Measurements from ENCODE around the gene MEAK7. TPM values are rescaled to one million over a fixed set of nuclear protein-coding genes. Genes with fewer than 3 reads are reported as not detected.

The MEAK7 gene, protein sequence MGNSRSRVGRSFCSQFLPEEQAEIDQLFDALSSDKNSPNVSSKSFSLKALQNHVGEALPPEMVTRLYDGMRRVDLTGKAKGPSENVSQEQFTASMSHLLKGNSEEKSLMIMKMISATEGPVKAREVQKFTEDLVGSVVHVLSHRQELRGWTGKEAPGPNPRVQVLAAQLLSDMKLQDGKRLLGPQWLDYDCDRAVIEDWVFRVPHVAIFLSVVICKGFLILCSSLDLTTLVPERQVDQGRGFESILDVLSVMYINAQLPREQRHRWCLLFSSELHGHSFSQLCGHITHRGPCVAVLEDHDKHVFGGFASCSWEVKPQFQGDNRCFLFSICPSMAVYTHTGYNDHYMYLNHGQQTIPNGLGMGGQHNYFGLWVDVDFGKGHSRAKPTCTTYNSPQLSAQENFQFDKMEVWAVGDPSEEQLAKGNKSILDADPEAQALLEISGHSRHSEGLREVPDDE
- total RNA-seq (30.6 TPM), polyA plus RNA-seq (ENCODE audit: insufficient read depth, low read depth, low replicate concordance) (6.3 TPM)
- long read RNA-seq, donor 1, partial matches to known transcripts: 0 of 1 reads
- long read RNA-seq, donor 1, other reads (novel, unspliced or antisense): 0 of 1 reads
- long read RNA-seq, donor 2, full-length matches to known transcripts: 2 of 2 reads
- long read RNA-seq, donor 2, partial matches to known transcripts: 0 of 2 reads
- long read RNA-seq, donor 2, other reads (novel, unspliced or antisense): 0 of 2 reads
- long read RNA-seq, donor 3, full-length matches to known transcripts: 4 of 4 reads
- long read RNA-seq, donor 3, partial matches to known transcripts: 0 of 4 reads
- long read RNA-seq, donor 3, other reads (novel, unspliced or antisense): 0 of 4 reads
- long read RNA-seq, donor 4, partial matches to known transcripts: 0 of 1 reads
- long read RNA-seq, donor 4, other reads (novel, unspliced or antisense): 0 of 1 reads
- long read RNA-seq, donor 5: 0 reads
- long read RNA-seq, donor 6, full-length matches to known transcripts: 2 of 2 reads
- long read RNA-seq, donor 6, partial matches to known transcripts: 0 of 2 reads
- long read RNA-seq, donor 6, other reads (novel, unspliced or antisense): 0 of 2 reads
- long read RNA-seq, donor 7, full-length matches to known transcripts: 2 of 10 reads
- long read RNA-seq, donor 7, partial matches to known transcripts: 2 of 10 reads
- long read RNA-seq, donor 7, other reads (novel, unspliced or antisense): 6 of 10 reads
- long read RNA-seq, donor 8, full-length matches to known transcripts: 1 of 1 reads
- long read RNA-seq, donor 8, partial matches to known transcripts: 0 of 1 reads
- long read RNA-seq, donor 8, other reads (novel, unspliced or antisense): 0 of 1 reads
- long read RNA-seq, donor 9: 0 reads
- long read RNA-seq, donor 10, full-length matches to known transcripts: 2 of 2 reads
- long read RNA-seq, donor 10, partial matches to known transcripts: 0 of 2 reads
- long read RNA-seq, donor 10, other reads (novel, unspliced or antisense): 0 of 2 reads

DNA sequence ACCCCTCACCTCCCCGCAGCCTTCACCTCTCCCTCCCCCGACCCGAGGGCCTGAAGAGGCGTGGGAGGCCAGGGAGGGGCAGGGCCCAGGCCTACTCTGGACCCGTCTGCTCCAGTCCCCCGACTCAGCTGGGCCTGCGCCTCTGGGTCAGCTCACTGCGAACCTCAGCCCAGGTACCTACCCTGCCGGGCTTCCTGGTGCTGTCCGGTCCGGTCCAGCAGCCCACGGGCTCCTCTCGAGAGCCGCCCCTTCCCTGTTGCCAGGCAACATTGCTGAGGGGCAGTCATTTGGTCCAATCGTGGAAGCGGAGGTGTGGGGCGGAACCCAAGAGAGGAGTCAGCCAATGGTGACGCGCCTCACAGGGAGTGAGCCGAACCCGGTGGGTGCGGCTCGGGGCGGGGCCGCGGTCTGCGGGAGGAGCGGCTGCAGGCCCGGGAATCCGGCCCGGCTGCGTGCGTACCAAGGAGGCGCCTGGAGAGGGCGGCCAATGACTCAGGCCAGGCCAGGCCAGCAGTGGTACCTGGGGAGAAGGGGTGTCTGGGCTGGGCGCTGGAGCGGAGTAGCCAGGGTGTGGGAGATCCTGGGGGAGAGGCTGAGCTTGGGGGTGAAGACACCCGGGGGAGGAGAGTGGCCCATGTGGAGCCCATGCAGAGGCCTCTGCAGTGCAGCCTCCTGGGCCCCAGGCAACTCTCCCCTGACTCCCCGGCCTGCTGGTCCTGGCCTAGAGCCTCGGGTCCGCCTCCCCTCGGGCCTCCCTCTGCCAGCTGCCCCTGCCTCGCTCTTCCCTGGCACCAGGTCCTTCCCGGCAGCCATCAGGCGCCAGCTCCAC is at the start of gene MEAK7:
Gene MEAK7, minus strand, starts transcription at position 240 of the 829 bp plus-strand sequence. CDS start 6,573 bp downstream, outside the sequence.
- peak within 1 kb of the TSS; percentile 39 to 81 for H3K27ac ChIP-seq (ENCODE audit: low read depth in 2 of 2, low read length in 2 of 2)
- H3K36me3 ChIP-seq (ENCODE audit: control insufficient read depth in 2 of 3, insufficient read depth in 3 of 3, low read length in 3 of 3): no peaks in the 10 kb centered on the region
- peak; percentile 98 to 99 (median 99) for DNase-seq
- intact Hi-C loops (cut with DNase I): no loop called here
- H3K27me3 ChIP-seq (ENCODE audit: control insufficient read depth, insufficient read depth, low read length): no peaks in the 10 kb centered on the region
- H3K9ac ChIP-seq (ENCODE audit: low read length in 3 of 3): peak within 1 kb of the TSS; percentile 37 to 74 (median 74)
- TF ChIP-seq, protein P1, sequence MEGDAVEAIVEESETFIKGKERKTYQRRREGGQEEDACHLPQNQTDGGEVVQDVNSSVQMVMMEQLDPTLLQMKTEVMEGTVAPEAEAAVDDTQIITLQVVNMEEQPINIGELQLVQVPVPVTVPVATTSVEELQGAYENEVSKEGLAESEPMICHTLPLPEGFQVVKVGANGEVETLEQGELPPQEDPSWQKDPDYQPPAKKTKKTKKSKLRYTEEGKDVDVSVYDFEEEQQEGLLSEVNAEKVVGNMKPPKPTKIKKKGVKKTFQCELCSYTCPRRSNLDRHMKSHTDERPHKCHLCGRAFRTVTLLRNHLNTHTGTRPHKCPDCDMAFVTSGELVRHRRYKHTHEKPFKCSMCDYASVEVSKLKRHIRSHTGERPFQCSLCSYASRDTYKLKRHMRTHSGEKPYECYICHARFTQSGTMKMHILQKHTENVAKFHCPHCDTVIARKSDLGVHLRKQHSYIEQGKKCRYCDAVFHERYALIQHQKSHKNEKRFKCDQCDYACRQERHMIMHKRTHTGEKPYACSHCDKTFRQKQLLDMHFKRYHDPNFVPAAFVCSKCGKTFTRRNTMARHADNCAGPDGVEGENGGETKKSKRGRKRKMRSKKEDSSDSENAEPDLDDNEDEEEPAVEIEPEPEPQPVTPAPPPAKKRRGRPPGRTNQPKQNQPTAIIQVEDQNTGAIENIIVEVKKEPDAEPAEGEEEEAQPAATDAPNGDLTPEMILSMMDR (IDR thresholded peaks at IDR 0.05; ENCODE audit: borderline replicate concordance, extremely low read depth, insufficient read depth): peak; percentile 7
- peak within 1 kb of the TSS; percentile 58 to 80 (median 77) for H3K4me3 ChIP-seq (ENCODE audit: low read length in 3 of 3)
- H3K9me3 ChIP-seq (ENCODE audit: control insufficient read depth in 2 of 3, insufficient read depth in 1 of 3, low read length in 3 of 3): no peaks in the 10 kb centered on the region
- peaks cover 0 to 13% (median 4%) of the 10 kb centered on the region in 3 donors for H3K4me1 ChIP-seq (ENCODE audit: control insufficient read depth in 2 of 3, insufficient read depth in 2 of 3, low read depth in 1 of 3, low read length in 3 of 3)
- FAIRE-seq: peak; percentile 90

DNA sequence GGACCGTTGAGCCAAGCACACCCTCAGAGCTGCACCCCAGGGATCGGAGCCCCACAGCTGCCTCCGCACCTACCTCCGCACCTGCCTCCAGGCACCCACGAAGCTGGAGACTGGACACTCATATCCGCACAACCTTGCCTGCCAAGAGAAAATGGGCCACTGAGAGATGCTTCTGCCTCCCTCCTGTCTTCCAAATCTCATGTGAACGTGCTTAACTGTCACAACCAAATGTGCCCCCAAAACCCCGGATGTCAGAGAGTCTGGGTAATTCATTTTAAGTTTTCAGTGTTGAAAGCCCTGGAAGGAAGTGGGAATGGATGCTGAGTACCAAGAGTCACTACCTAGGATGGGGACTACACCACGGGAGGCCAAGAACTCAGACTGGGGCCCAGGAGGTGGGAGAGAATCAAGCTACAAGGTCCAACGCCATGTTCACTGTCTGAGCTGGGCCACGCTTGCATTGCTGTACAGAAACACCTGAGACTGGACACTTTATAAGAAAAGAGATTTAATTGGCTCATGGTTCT is 49.5 kb upstream of the MEAK7 start:
- TF ChIP-seq, protein P1 (IDR thresholded peaks at IDR 0.05; ENCODE audit: borderline replicate concordance, extremely low read depth, insufficient read depth): no peak
- no peak overlapping the region for H3K4me3 ChIP-seq (ENCODE audit: low read length in 3 of 3)

More for the DNA sequence above, 49.5 kb upstream of the MEAK7 start:
- FAIRE-seq: no peak
- Histone ChIP-seq H3K36me3 (ENCODE audit: control insufficient read depth in 2 of 3, insufficient read depth in 3 of 3, low read length in 3 of 3) (no peaks in the 10 kb centered on the region), H3K9me3 (ENCODE audit: control insufficient read depth in 2 of 3, insufficient read depth in 1 of 3, low read length in 3 of 3) (no peaks in the 10 kb centered on the region), H3K4me1 (ENCODE audit: control insufficient read depth in 2 of 3, insufficient read depth in 2 of 3, low read depth in 1 of 3, low read length in 3 of 3) (no peaks in the 10 kb centered on the region), H3K9ac (ENCODE audit: low read length in 3 of 3) (no peak overlapping the region), H3K27me3 (ENCODE audit: control insufficient read depth, insufficient read depth, low read length) (no peaks in the 10 kb centered on the region), H3K27ac (ENCODE audit: low read depth in 2 of 2, low read length in 2 of 2) (no peak overlapping the region)
- intact Hi-C loops (cut with DNase I): no loop called here
- no peak for DNase-seq

Measured in kidney (tissue), 22 donors.